ENCODE results near the gene ZNF211. TPM values are rescaled to one million over a fixed set of nuclear protein-coding genes. Genes with fewer than 3 reads are reported as not detected.

Gene ZNF211
- total RNA-seq, 1 experiment from 2014 or later, result 10.1 TPM

DNA sequence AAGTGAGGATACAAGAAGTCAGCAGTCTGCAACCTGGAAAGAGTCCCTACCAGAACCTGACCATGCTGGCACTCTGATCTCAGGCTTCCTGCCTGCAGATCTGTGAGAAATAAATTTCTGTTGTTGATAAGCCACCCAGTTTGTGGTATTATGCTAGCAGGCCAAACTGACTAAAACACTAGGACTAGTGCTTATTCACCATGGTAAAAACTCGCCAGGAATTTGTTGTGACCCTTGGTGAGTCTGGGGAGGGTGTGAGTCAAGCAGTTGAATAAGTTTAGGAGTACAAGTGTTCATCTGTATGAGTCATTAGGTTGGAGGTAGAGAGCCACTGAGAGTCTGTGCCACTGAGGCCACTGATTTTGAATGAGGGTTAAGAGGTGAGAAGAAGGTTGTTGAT lies 45.4 kb upstream of the ZNF211 start:
- ChIA-PET POLR2A (ENCODE audit: unreplicated experiment) (no interaction called here), CTCF (no interaction called here)
- ATAC-seq, result no peak
- Histone ChIP-seq H4K20me1 (ENCODE audit: low read length) (no peaks in the 10 kb centered on the region), H3K4me2 (ENCODE audit: low read length) (no peak overlapping the region), H3K27me3 (ENCODE audit: low read length) (no peaks in the 10 kb centered on the region), H2AFZ (ENCODE audit: low read length) (no peak overlapping the region), H3K9ac (ENCODE audit: low read length) (no peak overlapping the region), H3K4me1 (ENCODE audit: insufficient read depth, low read length) (no peaks in the 10 kb centered on the region), H3K4me3 (ENCODE audit: low read length) (no peak overlapping the region), H3F3A (ENCODE audit: low read length, unreplicated experiment) (no peaks in the 10 kb centered on the region), H3K9me3 (ENCODE audit: low read length) (peaks cover 42% of the 10 kb centered on the region), H3K27ac (ENCODE audit: low read length) (no peak overlapping the region), H3K9me2 (replicated peaks; ENCODE audit: low read length) (no peaks in the 10 kb centered on the region), H3K36me3 (ENCODE audit: low read depth, low read length) (no peaks in the 10 kb centered on the region), H3K79me2 (ENCODE audit: low read length) (no peaks in the 10 kb centered on the region)
- DNase-seq, result peak; percentile 61
- intact Hi-C loops (cut with micrococcal nuclease), result no loop called here
- TF ChIP-seq EZH2phosphoT487 (IDR thresholded peaks at IDR 0.05; ENCODE audit: borderline replicate concordance, low read length) (no peak), EZH2 (IDR thresholded peaks at IDR 0.05; ENCODE audit: low read length, unreplicated experiment) (no peak)
- TF ChIP-seq, protein P1, sequence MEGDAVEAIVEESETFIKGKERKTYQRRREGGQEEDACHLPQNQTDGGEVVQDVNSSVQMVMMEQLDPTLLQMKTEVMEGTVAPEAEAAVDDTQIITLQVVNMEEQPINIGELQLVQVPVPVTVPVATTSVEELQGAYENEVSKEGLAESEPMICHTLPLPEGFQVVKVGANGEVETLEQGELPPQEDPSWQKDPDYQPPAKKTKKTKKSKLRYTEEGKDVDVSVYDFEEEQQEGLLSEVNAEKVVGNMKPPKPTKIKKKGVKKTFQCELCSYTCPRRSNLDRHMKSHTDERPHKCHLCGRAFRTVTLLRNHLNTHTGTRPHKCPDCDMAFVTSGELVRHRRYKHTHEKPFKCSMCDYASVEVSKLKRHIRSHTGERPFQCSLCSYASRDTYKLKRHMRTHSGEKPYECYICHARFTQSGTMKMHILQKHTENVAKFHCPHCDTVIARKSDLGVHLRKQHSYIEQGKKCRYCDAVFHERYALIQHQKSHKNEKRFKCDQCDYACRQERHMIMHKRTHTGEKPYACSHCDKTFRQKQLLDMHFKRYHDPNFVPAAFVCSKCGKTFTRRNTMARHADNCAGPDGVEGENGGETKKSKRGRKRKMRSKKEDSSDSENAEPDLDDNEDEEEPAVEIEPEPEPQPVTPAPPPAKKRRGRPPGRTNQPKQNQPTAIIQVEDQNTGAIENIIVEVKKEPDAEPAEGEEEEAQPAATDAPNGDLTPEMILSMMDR (conservative IDR thresholded peaks at IDR 0.05; ENCODE audit: low read depth, low read length), result no peak
- no TSS peak for BruUV-seq (replicated peaks)

DNA sequence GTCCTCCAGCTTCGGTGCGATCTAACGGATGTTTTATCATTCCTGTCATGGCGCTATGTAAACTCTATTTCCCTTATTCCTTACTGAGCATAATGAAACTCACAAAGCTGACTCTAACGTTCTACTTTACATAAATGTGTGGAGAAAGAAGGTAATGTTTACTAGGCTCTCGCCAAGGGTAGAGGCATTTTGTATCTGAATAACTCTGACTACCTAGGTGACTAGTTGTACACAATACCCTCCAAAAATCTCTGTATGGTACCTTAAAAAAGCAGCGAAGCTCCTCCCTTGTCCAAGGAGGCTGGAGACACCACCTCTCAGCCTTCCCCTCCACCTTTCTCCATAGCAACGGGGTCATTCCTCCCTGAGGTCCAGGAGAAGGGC lies 33.6 kb upstream of the ZNF211 start:
- BruUV-seq (replicated peaks), result no TSS peak
- POLR2A ChIA-PET (ENCODE audit: unreplicated experiment), result no interaction called here

DNA sequence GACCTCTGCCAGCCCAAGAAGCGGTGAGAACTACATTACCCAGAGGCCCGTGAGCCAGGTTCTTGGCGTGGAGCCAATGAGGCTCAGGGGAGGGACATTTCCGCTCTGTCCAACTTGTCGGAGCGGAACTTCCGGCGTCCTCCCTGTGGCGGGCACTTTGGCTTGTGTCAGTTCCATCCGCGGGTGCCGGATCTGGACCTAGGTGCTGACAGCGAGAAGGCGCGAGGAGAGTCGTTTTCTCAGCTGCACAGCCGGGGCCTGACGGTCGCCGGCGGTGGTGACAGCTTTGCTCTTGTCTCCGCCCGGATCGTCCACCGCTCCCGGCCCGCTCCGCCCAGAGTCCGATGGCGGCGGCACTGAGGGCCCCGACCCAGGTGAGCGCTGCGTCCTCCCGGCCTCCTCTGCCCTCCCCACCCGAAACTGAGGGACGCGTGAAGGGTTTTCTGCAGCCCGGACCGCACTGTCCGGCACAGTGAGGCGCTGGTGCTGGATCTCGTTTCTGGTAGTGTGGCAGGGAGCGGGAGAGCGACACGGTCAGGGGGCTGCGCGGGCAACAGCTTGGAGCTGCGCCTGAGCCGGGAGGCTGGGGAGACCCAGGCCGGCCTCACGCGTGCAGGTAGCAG lies 33.1 kb upstream of the ZNF211 start, which contains the start of gene ZNF530:
TSS of gene ZNF530 (plus strand) at position 125 of the 623 bp plus-strand sequence. CDS start 4,461 bp downstream, outside the sequence.
- ChIA-PET CTCF (no interaction called here), POLR2A (ENCODE audit: unreplicated experiment) (no interaction called here)
- Histone ChIP-seq H3K4me3 (ENCODE audit: low read length) (peak within 1 kb of the TSS; percentile 84), H3F3A (ENCODE audit: low read length, unreplicated experiment) (no peaks in the 10 kb centered on the region), H3K9ac (ENCODE audit: low read length) (peak within 1 kb of the TSS; percentile 82), H3K4me1 (ENCODE audit: insufficient read depth, low read length) (peaks cover 7% of the 10 kb centered on the region; the same call in 1 of the 2 replicates), H3K27ac (ENCODE audit: low read length) (no peak within 1 kb of the TSS), H3K9me2 (replicated peaks; ENCODE audit: low read length) (no peaks in the 10 kb centered on the region), H2AFZ (ENCODE audit: low read length) (peak within 1 kb of the TSS; percentile 85), H3K4me2 (ENCODE audit: low read length) (peak within 1 kb of the TSS; percentile 84), H3K79me2 (ENCODE audit: low read length) (peaks cover 19% of the 10 kb centered on the region), H4K20me1 (ENCODE audit: low read length) (no peaks in the 10 kb centered on the region), H3K36me3 (ENCODE audit: low read depth, low read length) (peaks cover 36% of the 10 kb centered on the region), H3K27me3 (ENCODE audit: low read length) (no peaks in the 10 kb centered on the region), H3K9me3 (ENCODE audit: low read length) (peaks cover 31% of the 10 kb centered on the region)
- intact Hi-C loops (cut with micrococcal nuclease), result loop anchor here (1.0 kb wide), 1 partner anchor 21 kb away; no protein-coding TSS in a partner anchor
- ATAC-seq (peak; percentile 99), DNase-seq (peak; percentile 98)
- BruUV-seq (replicated peaks), result no TSS peak
- TF ChIP-seq EZH2phosphoT487 (IDR thresholded peaks at IDR 0.05; ENCODE audit: borderline replicate concordance, low read length), result no peak
- TF ChIP-seq, protein P1 (conservative IDR thresholded peaks at IDR 0.05; ENCODE audit: low read depth, low read length), result no peak
- no peak for TF ChIP-seq EZH2 (IDR thresholded peaks at IDR 0.05; ENCODE audit: low read length, unreplicated experiment)

More for the DNA sequence above, 33.6 kb upstream of the ZNF211 start:
- DNase-seq, result no peak
- Histone ChIP-seq H3F3A (ENCODE audit: low read length, unreplicated experiment) (no peaks in the 10 kb centered on the region), H4K20me1 (ENCODE audit: low read length) (no peaks in the 10 kb centered on the region), H3K9me3 (ENCODE audit: low read length) (peaks cover 29% of the 10 kb centered on the region), H3K9ac (ENCODE audit: low read length) (no peak overlapping the region), H2AFZ (ENCODE audit: low read length) (peak overlapping the region; percentile 85), H3K27me3 (ENCODE audit: low read length) (no peaks in the 10 kb centered on the region), H3K79me2 (ENCODE audit: low read length) (peaks cover 19% of the 10 kb centered on the region), H3K36me3 (ENCODE audit: low read depth, low read length) (peaks cover 31% of the 10 kb centered on the region), H3K27ac (ENCODE audit: low read length) (no peak overlapping the region), H3K4me3 (ENCODE audit: low read length) (peak overlapping the region; percentile 84), H3K4me2 (ENCODE audit: low read length) (peak overlapping the region; percentile 84), H3K4me1 (ENCODE audit: insufficient read depth, low read length) (peaks cover 7% of the 10 kb centered on the region; the same call in 1 of the 2 replicates), H3K9me2 (replicated peaks; ENCODE audit: low read length) (no peaks in the 10 kb centered on the region)
- ATAC-seq, result no peak; the same call in 1 of the 2 replicates
- TF ChIP-seq EZH2phosphoT487 (IDR thresholded peaks at IDR 0.05; ENCODE audit: borderline replicate concordance, low read length), result no peak
- TF ChIP-seq, protein P1 (conservative IDR thresholded peaks at IDR 0.05; ENCODE audit: low read depth, low read length), result no peak
- intact Hi-C loops (cut with micrococcal nuclease), result loop anchor here (1.0 kb wide), 1 partner anchor 20 kb away; no protein-coding TSS in a partner anchor
- CTCF ChIA-PET, result no interaction called here

All from PC-3 (cell line).